Measurements from ENCODE around the gene FER. TPM values are rescaled to one million over a fixed set of nuclear protein-coding genes. Genes with fewer than 3 reads are reported as not detected.

FER gene
- total RNA-seq, 1 experiment from 2014 or later, result 18.0 TPM

DNA sequence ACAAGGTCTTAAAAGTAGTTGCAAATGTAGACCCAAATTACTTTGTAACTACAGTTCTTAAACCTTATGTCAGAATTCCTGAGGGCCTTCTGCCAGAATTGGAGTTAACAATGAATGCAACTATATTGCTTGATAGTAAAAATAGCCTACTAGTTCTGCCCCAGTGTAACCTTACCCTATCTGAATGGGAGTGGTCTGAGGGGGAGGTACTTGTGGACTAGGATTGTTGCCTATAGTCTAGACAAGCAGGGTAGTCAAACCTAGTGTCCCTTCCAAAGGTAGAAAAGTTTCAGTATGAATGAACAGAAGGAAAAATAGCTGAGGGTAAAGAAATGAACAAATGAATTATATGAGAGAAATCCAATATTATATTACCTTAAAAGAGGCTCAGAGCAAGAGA is 419.9 kb downstream of the FER start:
- no peak overlapping the region for H4K5ac ChIP-seq (ENCODE audit: insufficient read length, low read depth, low read length)
- no peak overlapping the region for H3K4me2 ChIP-seq (ENCODE audit: insufficient read depth, insufficient read length, low read length)
- no peak overlapping the region for H3K27ac ChIP-seq (ENCODE audit: insufficient read length, low read depth, low read length)
- H3K4me3 Mint-ChIP-seq, result no peak overlapping the region
- peaks cover 2% of the 10 kb centered on the region; the same call in 1 of the 2 replicates for H3K4me1 ChIP-seq (ENCODE audit: insufficient read depth, low read length)
- H3T11ph ChIP-seq (ENCODE audit: low read length), result no peak overlapping the region
- H2BK5ac ChIP-seq (ENCODE audit: insufficient read length, low read length), result no peak overlapping the region
- no peaks in the 10 kb centered on the region for H3K27me3 Mint-ChIP-seq (ENCODE audit: low read depth)
- no peak for DNase-seq
- H3K27me3 ChIP-seq (ENCODE audit: insufficient read depth, low read length), result no peaks in the 10 kb centered on the region
- no peaks in the 10 kb centered on the region for H3K79me1 ChIP-seq (ENCODE audit: insufficient read depth, low read depth, low read length, poor library complexity, severe bottlenecking)
- no peak overlapping the region for H2AFZ ChIP-seq (ENCODE audit: low read length)
- no peak overlapping the region for H2AK5ac ChIP-seq (ENCODE audit: insufficient read length, low read length)
- no peak overlapping the region for H4K8ac ChIP-seq (replicated peaks; ENCODE audit: insufficient read length, low read depth, low read length)
- H4K20me1 ChIP-seq (ENCODE audit: control insufficient read depth, insufficient read depth, insufficient read length), result no peaks in the 10 kb centered on the region
- no peak overlapping the region for H3K14ac ChIP-seq (ENCODE audit: insufficient read depth, low read length)
- no peak overlapping the region for H2BK12ac ChIP-seq (ENCODE audit: insufficient read length, low read depth, low read length)
- H3K9me3 Mint-ChIP-seq, result no peaks in the 10 kb centered on the region
- H3K18ac ChIP-seq (ENCODE audit: insufficient read length, low read depth, low read length), result no peak overlapping the region
- TF ChIP-seq, protein P1, sequence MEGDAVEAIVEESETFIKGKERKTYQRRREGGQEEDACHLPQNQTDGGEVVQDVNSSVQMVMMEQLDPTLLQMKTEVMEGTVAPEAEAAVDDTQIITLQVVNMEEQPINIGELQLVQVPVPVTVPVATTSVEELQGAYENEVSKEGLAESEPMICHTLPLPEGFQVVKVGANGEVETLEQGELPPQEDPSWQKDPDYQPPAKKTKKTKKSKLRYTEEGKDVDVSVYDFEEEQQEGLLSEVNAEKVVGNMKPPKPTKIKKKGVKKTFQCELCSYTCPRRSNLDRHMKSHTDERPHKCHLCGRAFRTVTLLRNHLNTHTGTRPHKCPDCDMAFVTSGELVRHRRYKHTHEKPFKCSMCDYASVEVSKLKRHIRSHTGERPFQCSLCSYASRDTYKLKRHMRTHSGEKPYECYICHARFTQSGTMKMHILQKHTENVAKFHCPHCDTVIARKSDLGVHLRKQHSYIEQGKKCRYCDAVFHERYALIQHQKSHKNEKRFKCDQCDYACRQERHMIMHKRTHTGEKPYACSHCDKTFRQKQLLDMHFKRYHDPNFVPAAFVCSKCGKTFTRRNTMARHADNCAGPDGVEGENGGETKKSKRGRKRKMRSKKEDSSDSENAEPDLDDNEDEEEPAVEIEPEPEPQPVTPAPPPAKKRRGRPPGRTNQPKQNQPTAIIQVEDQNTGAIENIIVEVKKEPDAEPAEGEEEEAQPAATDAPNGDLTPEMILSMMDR (conservative IDR thresholded peaks at IDR 0.05), result no peak
- no peak overlapping the region for H2BK15ac ChIP-seq (ENCODE audit: low read depth, low read length)
- no peak overlapping the region for H3K56ac ChIP-seq (ENCODE audit: insufficient read length, low read depth, low read length)
- H2BK20ac ChIP-seq (ENCODE audit: low read depth, low read length, poor library complexity, severe bottlenecking), result no peak overlapping the region
- H3K4me1 Mint-ChIP-seq, result peaks cover 19 to 29% of the 10 kb centered on the region in 2 experiments
- H3K9me3 ChIP-seq (ENCODE audit: control insufficient read depth, low read depth, low read length), result no peaks in the 10 kb centered on the region
- H3K23ac ChIP-seq (ENCODE audit: insufficient read length, low read depth, low read length), result no peak overlapping the region
- no peak overlapping the region for H4K91ac ChIP-seq (ENCODE audit: insufficient read length, low read depth, low read length)
- no peak overlapping the region for H3K4ac ChIP-seq (ENCODE audit: low read depth, low read length)
- H3K27ac Mint-ChIP-seq, result no peak overlapping the region
- H3K23me2 ChIP-seq (ENCODE audit: insufficient read length, low read depth, low read length, poor library complexity, severe bottlenecking), result no peaks in the 10 kb centered on the region
- H3K36me3 Mint-ChIP-seq (ENCODE audit: insufficient read depth in 1 of 3, low read depth in 3 of 3), result no peaks in the 10 kb centered on the region; a peak in 1 of 7 replicates
- H3K9ac ChIP-seq (ENCODE audit: extremely low read depth, insufficient read length, low read length), result no peak overlapping the region
- H3K79me2 ChIP-seq (ENCODE audit: insufficient read depth, low read length), result no peaks in the 10 kb centered on the region
- no peak overlapping the region for H2BK120ac ChIP-seq (ENCODE audit: low read depth, low read length, poor library complexity, severe bottlenecking)
